Measurements from ENCODE around the gene RSPH10B.
"Not testable (repeated sequence)": the region's sequence is repeated elsewhere in the genome, so short reads cannot be mapped to it uniquely, and the experiment has no call there.

DNA sequence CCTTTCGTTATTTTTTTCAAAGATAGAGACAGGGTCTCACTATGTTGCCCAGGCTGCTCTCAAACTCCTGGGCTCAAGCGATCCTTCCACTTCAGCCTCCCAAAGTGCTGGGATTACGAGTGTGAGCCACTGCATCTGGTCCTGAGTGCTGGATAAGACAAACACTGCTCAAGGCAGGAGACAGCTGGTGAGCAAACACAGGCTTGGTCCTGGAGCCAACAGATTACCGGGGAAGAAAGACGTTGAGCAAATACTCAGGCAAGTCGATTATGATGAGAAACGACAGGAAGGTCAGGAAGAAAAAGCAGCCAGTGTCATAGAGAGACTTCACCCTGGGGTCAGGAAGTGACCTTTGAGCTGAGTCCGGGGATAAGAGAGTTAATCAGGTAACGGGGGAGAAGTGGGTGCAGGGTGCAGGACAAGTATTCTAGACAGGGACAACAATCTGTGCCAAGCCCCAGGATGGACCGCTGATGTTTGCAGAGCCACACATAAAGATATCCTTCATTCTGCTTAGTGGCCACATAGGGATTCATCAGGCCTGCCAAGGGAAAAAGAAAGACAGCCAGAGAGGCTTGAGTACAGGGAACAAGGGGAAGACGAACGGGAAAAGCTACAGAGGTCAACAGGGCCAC lies 9.3 kb upstream of the RSPH10B start:
- TF ChIP-seq, protein P1, sequence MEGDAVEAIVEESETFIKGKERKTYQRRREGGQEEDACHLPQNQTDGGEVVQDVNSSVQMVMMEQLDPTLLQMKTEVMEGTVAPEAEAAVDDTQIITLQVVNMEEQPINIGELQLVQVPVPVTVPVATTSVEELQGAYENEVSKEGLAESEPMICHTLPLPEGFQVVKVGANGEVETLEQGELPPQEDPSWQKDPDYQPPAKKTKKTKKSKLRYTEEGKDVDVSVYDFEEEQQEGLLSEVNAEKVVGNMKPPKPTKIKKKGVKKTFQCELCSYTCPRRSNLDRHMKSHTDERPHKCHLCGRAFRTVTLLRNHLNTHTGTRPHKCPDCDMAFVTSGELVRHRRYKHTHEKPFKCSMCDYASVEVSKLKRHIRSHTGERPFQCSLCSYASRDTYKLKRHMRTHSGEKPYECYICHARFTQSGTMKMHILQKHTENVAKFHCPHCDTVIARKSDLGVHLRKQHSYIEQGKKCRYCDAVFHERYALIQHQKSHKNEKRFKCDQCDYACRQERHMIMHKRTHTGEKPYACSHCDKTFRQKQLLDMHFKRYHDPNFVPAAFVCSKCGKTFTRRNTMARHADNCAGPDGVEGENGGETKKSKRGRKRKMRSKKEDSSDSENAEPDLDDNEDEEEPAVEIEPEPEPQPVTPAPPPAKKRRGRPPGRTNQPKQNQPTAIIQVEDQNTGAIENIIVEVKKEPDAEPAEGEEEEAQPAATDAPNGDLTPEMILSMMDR (IDR thresholded peaks at IDR 0.05; ENCODE audit: insufficient read depth, low read length, poor library complexity, severe bottlenecking): not testable (repeated sequence)
- not testable (repeated sequence) for TF ChIP-seq EZH2phosphoT487 (conservative IDR thresholded peaks at IDR 0.05; ENCODE audit: low read length)
